HL-60 (cell line): ENCODE measurements around the gene RNF111.

Experiments used
- GABPA ChIP-seq: IDR thresholded peaks from 2 replicates; pipeline ENCODE4 v1.6.1; 2012; ENCODE audit warnings: low read depth
- POLR2AphosphoS5 ChIP-seq: IDR thresholded peaks from 2 replicates; pipeline ENCODE4 v1.6.1; 2012; ENCODE audit warnings: low read depth
- SPI1 ChIP-seq: IDR thresholded peaks from 2 replicates; pipeline ENCODE4 v1.6.1; 2012; ENCODE audit warnings: low read depth, mild to moderate bottlenecking, borderline replicate concordance
- TF ChIP-seq, protein P1 (sequence below): IDR thresholded peaks from one replicate; pipeline ENCODE4 v1.5.1; 2011; ENCODE audit warnings: low read length, control low read depth, inconsistent platforms; ENCODE audit not compliant: insufficient read depth
- TF ChIP-seq, protein P2 (sequence below): IDR thresholded peaks from 2 replicates; pipeline ENCODE4 v1.6.1; 2012; ENCODE audit warnings: low read depth; ENCODE audit not compliant: insufficient replicate concordance

DNA sequence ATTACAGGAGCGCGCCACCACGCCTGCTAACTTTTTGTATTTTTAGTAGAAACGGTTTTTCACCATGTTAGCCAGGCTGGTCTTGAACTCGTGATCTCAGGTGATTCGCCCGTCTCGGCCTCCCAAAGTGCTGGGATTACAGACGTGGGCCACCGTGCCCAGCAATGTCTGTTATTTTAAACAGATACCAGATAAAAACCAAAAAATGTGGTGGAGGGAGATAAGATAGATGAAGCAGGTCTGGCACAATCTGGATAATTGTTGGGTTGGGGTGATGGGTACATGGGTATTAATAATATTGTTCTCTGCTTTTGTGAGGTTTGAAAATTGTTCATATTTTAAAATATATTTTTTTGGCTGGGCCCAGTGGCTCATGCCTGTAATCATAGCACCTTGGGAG, 4.7 kb downstream of the RNF111 start:
- TF ChIP-seq, protein P1, sequence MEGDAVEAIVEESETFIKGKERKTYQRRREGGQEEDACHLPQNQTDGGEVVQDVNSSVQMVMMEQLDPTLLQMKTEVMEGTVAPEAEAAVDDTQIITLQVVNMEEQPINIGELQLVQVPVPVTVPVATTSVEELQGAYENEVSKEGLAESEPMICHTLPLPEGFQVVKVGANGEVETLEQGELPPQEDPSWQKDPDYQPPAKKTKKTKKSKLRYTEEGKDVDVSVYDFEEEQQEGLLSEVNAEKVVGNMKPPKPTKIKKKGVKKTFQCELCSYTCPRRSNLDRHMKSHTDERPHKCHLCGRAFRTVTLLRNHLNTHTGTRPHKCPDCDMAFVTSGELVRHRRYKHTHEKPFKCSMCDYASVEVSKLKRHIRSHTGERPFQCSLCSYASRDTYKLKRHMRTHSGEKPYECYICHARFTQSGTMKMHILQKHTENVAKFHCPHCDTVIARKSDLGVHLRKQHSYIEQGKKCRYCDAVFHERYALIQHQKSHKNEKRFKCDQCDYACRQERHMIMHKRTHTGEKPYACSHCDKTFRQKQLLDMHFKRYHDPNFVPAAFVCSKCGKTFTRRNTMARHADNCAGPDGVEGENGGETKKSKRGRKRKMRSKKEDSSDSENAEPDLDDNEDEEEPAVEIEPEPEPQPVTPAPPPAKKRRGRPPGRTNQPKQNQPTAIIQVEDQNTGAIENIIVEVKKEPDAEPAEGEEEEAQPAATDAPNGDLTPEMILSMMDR: no peak
- TF ChIP-seq, protein P2, sequence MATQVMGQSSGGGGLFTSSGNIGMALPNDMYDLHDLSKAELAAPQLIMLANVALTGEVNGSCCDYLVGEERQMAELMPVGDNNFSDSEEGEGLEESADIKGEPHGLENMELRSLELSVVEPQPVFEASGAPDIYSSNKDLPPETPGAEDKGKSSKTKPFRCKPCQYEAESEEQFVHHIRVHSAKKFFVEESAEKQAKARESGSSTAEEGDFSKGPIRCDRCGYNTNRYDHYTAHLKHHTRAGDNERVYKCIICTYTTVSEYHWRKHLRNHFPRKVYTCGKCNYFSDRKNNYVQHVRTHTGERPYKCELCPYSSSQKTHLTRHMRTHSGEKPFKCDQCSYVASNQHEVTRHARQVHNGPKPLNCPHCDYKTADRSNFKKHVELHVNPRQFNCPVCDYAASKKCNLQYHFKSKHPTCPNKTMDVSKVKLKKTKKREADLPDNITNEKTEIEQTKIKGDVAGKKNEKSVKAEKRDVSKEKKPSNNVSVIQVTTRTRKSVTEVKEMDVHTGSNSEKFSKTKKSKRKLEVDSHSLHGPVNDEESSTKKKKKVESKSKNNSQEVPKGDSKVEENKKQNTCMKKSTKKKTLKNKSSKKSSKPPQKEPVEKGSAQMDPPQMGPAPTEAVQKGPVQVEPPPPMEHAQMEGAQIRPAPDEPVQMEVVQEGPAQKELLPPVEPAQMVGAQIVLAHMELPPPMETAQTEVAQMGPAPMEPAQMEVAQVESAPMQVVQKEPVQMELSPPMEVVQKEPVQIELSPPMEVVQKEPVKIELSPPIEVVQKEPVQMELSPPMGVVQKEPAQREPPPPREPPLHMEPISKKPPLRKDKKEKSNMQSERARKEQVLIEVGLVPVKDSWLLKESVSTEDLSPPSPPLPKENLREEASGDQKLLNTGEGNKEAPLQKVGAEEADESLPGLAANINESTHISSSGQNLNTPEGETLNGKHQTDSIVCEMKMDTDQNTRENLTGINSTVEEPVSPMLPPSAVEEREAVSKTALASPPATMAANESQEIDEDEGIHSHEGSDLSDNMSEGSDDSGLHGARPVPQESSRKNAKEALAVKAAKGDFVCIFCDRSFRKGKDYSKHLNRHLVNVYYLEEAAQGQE: no peak
- TF ChIP-seq POLR2AphosphoS5 (no peak), SPI1 (no peak), GABPA (no peak)
